ENCODE measurements around the gene AHDC1. TPM values are rescaled to one million over a fixed set of nuclear protein-coding genes. Genes with fewer than 3 reads are reported as not detected.

AHDC1 gene
- total and polyA plus RNA-seq, 9 of the 15 experiments (the other 6 are each of a cell fraction or from before 2014, with no cell fraction given), result 0.21 to 36.4 (median 4.7) TPM

DNA sequence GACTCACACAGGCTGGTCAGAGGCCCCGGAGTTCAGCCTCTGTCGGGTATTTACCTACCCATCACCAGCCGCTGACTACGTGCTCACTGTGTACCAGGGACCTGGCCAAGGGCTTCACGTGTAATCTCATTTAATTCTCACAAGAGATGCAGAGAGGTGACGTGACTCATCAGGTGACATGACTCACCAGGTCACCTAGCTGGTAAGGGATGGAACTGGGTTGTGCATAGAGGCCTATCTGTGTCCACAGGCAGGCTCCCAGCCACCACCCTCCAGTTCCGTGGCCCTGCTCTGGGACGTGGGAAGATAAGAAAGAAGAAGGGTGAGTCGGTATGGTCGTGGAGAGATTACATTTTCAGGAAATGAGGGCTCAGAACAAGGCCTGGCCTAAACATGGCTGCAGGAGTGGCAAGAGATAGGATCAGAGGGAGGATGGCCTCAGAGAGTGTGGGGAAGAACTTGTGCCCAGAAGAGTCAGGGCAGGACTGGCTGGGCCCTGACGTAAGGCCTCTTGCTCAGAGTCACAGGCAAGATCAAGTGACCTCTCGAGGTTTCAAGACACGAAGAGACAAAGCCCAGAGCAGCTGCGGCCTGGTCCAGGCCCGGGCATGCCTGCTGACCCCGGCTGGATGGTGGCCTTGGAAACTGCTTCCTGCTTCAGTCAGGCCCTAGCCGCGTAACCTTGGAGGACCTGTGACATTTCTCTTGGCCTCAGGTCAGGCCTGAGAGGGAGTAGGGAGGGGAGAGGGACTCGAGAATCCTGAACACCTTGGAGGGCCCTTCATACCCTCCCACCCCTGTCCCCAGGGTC, 61.3 kb downstream of the AHDC1 start (continued):
- TF ChIP-seq ZZZ3 (IDR thresholded peaks at IDR 0.05) (peak; percentile 83), ZNF707 (CRISPR knock-in tag; conservative IDR thresholded peaks at IDR 0.05) (peak; percentile 69; the same call in 1 of the 2 replicates), STAT5B (CRISPR knock-in tag; IDR thresholded peaks at IDR 0.05) (peak; percentile 66), STAG1 (CRISPR knock-in tag; IDR thresholded peaks at IDR 0.05; ENCODE audit: borderline replicate concordance) (no peak), YBX1 (IDR thresholded peaks at IDR 0.05) (no peak), ZBTB8A (IDR thresholded peaks at IDR 0.05; ENCODE audit: partially characterized antibody) (no peak), CBX1 (IDR thresholded peaks at IDR 0.05; ENCODE audit: low read depth) (no peak), PCBP2 (IDR thresholded peaks at IDR 0.05; ENCODE audit: low read depth, low read length, poor library complexity, severe bottlenecking) (no peak), POLR3A (IDR thresholded peaks at IDR 0.05; ENCODE audit: borderline replicate concordance, extremely low read depth, insufficient read depth, insufficient read length) (no peak), LARP7 (IDR thresholded peaks at IDR 0.05) (peak; percentile 64; the same call in 1 of the 2 replicates), ZNF79 (CRISPR knock-in tag; IDR thresholded peaks at IDR 0.05; ENCODE audit: low read depth) (peak; percentile 90), NCOA6 (IDR thresholded peaks at IDR 0.05) (0 out of 2 replicates have a peak, but pooled peaks have one; percentile 35), SNRNP70 (optimal IDR thresholded peaks at IDR 0.05; ENCODE audit: low read depth, low read length) (no peak), MYBL2 (IDR thresholded peaks at IDR 0.05; ENCODE audit: low read depth) (no peak), MYBL2 (CRISPR knock-in tag; IDR thresholded peaks at IDR 0.05; ENCODE audit: borderline replicate concordance) (no peak), ZNF282 (CRISPR knock-in tag; IDR thresholded peaks at IDR 0.05) (no peak), SRSF9 (IDR thresholded peaks at IDR 0.05; ENCODE audit: borderline replicate concordance, low read depth, low read length) (no peak), ZNF121 (CRISPR knock-in tag; conservative IDR thresholded peaks at IDR 0.05) (no peak), JUNB (CRISPR knock-in tag; conservative IDR thresholded peaks at IDR 0.05) (peak; percentile 99), ZNF830 (CRISPR knock-in tag; IDR thresholded peaks at IDR 0.05) (peak; percentile 94), CCNT2 (IDR thresholded peaks at IDR 0.05; ENCODE audit: borderline replicate concordance, extremely low read depth, insufficient read length, low read depth, low read length) (peak; percentile 82)
- TF ChIP-seq, protein P1, sequence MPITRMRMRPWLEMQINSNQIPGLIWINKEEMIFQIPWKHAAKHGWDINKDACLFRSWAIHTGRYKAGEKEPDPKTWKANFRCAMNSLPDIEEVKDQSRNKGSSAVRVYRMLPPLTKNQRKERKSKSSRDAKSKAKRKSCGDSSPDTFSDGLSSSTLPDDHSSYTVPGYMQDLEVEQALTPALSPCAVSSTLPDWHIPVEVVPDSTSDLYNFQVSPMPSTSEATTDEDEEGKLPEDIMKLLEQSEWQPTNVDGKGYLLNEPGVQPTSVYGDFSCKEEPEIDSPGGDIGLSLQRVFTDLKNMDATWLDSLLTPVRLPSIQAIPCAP (CRISPR knock-in tag; IDR thresholded peaks at IDR 0.05; ENCODE audit: borderline replicate concordance), result no peak
- TF ChIP-seq, protein P2, sequence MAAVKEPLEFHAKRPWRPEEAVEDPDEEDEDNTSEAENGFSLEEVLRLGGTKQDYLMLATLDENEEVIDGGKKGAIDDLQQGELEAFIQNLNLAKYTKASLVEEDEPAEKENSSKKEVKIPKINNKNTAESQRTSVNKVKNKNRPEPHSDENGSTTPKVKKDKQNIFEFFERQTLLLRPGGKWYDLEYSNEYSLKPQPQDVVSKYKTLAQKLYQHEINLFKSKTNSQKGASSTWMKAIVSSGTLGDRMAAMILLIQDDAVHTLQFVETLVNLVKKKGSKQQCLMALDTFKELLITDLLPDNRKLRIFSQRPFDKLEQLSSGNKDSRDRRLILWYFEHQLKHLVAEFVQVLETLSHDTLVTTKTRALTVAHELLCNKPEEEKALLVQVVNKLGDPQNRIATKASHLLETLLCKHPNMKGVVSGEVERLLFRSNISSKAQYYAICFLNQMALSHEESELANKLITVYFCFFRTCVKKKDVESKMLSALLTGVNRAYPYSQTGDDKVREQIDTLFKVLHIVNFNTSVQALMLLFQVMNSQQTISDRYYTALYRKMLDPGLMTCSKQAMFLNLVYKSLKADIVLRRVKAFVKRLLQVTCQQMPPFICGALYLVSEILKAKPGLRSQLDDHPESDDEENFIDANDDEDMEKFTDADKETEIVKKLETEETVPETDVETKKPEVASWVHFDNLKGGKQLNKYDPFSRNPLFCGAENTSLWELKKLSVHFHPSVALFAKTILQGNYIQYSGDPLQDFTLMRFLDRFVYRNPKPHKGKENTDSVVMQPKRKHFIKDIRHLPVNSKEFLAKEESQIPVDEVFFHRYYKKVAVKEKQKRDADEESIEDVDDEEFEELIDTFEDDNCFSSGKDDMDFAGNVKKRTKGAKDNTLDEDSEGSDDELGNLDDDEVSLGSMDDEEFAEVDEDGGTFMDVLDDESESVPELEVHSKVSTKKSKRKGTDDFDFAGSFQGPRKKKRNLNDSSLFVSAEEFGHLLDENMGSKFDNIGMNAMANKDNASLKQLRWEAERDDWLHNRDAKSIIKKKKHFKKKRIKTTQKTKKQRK (IDR thresholded peaks at IDR 0.05; ENCODE audit: borderline replicate concordance, low read depth, low read length), result no peak
- TF ChIP-seq, protein P3, sequence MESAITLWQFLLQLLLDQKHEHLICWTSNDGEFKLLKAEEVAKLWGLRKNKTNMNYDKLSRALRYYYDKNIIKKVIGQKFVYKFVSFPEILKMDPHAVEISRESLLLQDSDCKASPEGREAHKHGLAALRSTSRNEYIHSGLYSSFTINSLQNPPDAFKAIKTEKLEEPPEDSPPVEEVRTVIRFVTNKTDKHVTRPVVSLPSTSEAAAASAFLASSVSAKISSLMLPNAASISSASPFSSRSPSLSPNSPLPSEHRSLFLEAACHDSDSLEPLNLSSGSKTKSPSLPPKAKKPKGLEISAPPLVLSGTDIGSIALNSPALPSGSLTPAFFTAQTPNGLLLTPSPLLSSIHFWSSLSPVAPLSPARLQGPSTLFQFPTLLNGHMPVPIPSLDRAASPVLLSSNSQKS (CRISPR knock-in tag; IDR thresholded peaks at IDR 0.05), result no peak

All from K562 (cell line).